Neural cell (in vitro differentiated cells): ENCODE results near the gene CENPS.

Experiments
- CTCF ChIP-seq: fragments of 450-650 bp; IDR thresholded peaks from 2 replicates; pipeline ENCODE4 v1.5.1; 2014; ENCODE audit warnings: antibody characterized with exemption, mild to moderate bottlenecking, moderate library complexity; ENCODE audit not compliant: poor library complexity, severe bottlenecking
- EZH2 ChIP-seq: fragments of 200-600, 300-800 bp; shearing (Covaris generic), sonication (generic); IDR thresholded peaks from 2 replicates; pipeline ENCODE4 v1.6.1; 2014; ENCODE audit warnings: antibody characterized with exemption, low read length, borderline replicate concordance, mild to moderate bottlenecking; ENCODE audit not compliant: insufficient read depth, poor library complexity, severe bottlenecking
- TAF1 ChIP-seq: IDR thresholded peaks from 2 replicates; pipeline ENCODE4 v1.6.1; 2012; ENCODE audit warnings: low read depth

GRCh38 chr1:10471411-10472219 is 41.4 kb downstream of the CENPS start:
- no peak for TF ChIP-seq CTCF
- TF ChIP-seq EZH2: no peak
- no peak for TF ChIP-seq TAF1
